Activated CD4-positive, alpha-beta T cell treated with anti-CD3 and anti-CD28 coated beads, Interleukin-2, amount 50 U/mL, for 24 hours (primary cell): ENCODE data around the gene APBA1.
A peak's percentile ranks its signal among the peaks of the same experiment; 100 is the strongest.
"Not testable (repeated sequence)": the region's sequence is repeated elsewhere in the genome, so short reads cannot be mapped to it uniquely, and the experiment has no call there.

ENCODE experiments used
- DNase-seq, 2 donors: peaks; one replicate each; pipeline ENCODE4 v3.0.0-alpha.2; 2020; ENCODE audit warnings: low read depth in 1 of 2, low spot score in 1 of 2

The APBA1 gene

DNA sequence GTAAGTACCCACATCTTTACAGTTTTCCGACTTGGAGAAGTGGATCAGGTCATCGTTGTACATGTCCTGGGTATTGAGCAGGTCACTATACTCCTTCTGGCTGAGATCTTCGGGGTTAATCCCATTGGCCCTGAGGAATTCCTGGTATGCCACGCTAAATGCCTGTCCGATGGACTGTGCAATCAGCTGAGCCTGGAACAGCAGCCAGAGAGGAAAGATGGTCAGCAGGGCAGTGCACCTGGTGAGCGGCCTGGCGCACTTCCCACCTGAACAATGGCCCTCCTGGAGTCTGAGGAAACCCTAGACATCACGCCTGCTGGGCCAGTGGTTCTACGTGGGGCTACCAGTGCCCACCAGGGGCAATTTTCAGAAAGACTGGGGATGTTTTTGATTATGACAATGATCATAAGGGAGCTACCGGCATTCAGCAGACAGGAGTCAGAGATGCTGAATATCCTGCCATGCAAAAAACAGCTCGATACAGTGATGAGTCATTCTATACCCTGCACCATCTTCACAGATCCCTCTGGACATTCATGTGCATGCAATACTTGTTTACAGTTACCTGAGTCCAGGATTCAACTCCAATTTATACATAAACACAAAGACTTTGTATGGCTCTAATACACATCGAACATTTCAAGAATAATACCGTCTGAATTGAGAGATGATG lies 219.9 kb downstream of the APBA1 start:
- DNase-seq = no peak

DNA sequence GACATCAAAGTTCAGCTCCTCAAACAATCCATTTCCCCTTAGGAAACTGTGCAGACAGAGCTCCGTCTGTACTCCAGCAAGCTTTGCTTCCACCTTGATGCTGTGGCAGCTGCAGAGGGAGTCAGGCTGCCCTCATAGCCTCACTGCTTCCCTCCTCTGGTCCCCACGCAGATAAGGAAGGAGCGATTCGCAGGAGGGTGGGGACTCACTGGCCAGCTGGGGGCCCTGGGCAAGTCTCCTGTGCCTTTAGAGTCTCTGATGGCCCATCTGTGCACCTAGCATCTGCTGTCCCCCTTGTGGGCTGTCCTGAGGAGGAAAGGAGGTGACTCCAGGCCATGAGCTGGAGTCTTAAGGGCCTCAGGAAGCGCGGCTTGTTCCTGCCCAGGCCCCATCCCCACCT lies 225.7 kb downstream of the APBA1 start:
- no peak for DNase-seq

DNA sequence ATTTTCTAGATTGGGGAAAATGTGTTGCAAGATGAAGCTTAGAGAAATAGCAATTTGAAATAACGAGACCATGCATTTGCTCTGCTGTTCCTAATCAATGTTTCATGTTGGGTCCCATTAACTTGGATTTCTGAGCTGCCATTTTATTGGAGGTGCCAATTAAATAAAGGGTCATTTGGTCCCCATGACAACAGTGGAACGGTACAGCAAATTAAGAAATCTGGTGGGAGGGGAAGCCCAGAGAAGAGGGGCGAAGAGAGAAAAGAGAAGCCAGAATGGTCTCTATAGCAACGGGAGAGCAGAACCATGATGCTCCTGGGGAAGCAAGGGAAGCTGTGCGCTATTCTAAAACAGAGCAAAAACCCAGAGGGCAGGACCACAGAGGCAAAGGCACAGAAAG lies 226.9 kb downstream of the APBA1 start:
- no peak for DNase-seq

DNA sequence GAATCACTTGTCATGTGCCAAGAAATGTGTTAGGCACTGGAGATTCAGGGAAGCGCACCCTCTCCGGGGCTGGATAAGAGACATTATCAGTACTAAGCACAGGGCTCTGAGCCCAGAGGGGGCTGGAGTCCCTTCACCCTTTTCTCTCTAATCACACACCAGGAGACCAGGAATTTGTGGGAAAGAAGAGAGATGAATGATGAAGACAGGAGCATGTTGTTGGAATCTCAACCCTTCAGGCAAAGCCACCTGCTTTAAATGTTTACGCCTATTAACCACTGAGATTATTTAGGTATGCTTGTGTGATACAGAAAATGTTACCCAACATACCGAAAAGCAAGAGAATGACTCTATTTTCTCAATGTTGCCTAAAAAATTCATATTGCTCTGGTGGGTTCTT lies 227.4 kb downstream of the APBA1 start:
- no peak for DNase-seq

DNA sequence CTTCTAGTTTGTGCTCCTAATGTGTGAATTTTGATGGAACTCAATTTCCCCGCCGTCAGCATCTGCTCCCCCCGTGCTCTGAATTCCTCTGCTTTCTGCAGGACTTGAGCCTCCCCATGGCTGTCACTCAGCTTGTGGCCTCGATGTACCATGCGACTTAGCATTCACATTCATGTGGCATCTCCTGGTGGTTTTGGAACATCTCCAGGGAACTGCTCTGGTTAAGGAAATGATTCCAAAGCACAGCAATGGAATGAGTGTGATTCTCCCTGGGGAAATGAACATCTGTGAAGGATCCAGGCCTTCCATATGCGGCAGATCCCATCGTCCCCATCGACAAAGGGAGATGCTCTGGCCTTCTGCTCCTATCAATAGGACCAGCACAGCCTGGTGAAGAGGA lies 228.2 kb downstream of the APBA1 start:
- no peak for DNase-seq

DNA sequence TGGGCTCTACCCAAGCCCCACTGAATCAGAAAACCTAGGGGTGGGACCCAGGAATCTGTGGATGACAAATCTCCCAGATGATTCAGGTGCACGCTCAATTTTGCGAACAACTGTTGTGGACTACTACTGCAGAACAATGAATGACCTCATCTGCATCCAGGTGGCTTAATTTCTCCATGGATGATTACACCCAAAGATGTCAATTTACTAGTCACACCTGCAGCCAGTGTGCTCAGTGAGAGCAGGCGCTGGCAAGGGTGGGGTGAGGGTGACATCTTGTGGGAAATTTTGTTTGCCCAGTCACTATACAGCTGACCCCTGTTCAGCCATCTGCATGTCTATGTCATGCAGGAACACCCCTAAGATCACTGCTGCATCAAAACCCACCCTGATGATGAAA lies 229.0 kb downstream of the APBA1 start:
- DNase-seq = no peak

DNA sequence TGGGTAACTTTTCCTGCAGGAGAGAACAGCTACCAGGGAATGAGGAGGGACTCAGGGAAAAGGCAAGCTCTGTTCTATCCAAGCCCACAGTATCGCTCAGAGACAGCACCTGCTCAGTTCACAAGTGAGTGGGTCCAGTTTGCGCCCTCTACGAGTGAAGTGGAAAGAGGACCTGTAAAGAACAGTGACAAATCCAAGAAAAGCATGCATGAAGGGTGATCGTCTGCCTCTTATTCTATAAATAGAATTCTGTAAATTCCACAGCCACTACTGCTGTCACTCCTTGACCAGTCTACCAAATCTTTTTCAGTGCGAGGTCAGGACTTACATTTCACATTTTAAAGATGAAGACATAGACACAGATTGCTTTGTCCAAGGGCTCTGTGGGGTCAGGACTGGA lies 229.7 kb downstream of the APBA1 start:
- no peak for DNase-seq

DNA sequence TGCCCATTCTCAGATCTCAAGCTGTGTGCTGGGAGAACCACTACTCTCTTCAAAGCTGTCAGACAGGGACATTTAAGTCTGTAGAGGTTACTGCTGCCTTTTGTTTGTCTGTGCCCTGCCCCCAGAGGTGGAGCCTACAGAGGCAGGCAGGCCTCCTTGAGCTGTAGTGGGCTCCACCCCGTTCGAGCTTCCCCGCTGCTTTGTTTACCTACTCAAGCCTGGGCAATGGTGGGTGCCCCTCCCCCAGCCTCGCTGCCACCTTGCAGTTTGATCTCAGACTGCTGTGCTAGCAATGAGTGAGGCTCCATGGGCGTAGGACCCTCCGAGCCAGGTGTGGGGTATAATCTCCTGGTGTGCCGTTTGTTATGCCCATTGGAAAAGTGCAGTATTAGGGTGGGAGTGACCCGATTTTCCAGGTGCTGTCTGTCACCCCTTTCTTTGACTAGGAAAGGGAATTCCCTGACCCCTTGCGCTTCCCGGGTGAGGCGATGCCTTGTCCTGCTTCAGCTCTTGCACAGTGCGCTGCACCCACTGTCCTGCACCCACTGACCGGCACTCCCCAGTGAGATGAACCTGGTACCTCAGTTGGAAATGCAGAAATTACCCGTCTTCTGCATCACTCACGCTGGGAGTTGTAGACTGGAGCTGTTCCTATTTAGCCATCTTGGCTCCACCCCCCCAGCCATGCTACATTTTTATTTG lies 231.8 kb downstream of the APBA1 start:
- not testable (repeated sequence) for DNase-seq

DNA sequence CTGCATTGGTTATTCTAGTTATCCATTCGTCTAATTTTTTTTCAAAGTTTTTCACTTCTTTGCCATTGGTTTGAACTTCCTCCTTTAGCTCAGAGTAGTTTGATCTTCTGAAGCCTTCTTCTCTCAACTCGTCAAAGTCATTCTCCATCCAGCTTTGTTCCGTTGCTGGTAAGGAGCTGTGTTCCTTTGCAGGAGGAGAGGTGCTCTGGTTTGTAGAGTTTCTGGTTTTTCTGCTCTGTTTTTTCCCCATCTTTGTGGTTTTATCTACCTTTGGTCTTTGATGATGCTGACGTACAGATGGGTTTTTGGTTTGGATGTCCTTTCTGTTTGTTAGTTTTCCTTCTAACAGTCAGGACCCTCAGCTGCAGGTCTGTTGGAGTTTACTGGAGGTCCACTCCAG lies 232.5 kb downstream of the APBA1 start:
- DNase-seq = not testable (repeated sequence)

DNA sequence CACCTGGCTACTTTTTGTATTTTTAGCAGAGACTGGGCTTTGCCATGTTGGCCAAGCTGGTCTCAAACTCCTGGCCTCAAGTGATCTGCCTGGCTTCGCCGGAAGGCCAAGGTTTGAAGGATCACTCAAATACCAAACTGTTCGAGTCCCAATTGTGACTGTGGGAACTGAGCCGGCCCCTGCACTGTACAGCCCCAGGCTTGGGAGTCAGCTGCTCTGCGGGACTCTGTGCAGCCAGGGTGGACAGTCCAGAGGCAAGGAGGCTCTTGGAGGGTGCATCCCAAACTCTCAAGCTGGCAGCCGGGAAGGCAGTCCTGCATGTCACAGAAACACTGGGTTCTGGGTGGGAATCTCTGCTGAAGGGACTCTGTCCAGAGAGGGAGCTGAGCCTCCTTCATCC lies 238.2 kb downstream of the APBA1 start:
- DNase-seq = no peak

DNA sequence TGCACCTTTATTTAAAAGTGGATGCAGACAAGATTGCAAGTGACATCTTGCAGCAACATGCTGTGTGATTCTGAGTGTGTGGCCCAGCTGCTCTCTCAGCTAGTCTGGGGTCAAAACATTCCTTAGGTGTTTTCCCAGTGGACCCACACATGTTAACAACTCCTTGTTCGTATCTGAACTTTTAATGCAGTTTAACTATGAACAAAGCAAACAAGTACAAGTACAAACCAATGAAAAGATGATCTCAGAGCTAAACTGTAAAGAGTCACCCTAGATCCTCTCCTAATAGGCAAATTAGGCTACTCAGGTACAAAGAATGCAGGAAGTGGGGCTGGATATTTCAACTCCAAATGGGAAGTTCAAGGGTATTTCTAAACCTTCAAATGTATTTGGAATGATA lies 238.8 kb downstream of the APBA1 start:
- no peak for DNase-seq

DNA sequence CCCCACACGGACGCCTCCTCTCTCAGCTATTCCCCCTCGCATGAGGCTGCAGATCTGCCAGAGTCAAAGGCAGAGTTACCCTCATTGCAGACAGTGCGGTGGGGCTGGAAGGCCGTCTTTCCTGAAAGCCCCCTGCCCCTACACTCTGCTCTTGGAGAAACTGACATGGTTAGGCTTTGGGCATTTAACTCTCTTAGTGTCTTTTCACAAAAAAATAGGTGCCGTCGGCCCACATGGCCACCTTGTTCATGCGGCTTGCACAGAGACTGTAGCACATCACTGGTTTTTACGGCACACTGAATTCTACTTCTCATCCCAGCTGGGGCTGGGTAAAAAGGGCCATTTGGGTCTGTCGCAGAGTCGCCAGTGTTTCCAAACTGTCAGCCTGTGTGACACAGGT lies 239.5 kb downstream of the APBA1 start:
- no peak for DNase-seq

DNA sequence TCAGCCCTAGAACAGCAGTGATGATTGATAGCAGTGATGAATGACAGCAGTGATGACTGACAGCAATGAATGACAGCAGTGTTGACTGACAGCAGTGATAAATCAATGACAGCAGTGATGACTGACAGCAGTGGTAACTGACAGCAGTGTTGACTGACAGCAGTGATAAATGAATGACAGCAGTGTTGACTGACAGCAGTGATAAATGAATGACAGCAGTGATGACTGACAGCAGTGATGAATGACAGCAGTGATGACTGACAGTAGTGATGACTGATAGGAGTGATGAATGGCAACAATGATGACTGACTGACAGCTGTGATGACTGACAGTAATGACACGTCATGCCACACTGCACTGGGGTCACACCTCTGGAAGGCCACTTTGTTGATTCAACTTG lies 240.4 kb downstream of the APBA1 start:
- DNase-seq = no peak

DNA sequence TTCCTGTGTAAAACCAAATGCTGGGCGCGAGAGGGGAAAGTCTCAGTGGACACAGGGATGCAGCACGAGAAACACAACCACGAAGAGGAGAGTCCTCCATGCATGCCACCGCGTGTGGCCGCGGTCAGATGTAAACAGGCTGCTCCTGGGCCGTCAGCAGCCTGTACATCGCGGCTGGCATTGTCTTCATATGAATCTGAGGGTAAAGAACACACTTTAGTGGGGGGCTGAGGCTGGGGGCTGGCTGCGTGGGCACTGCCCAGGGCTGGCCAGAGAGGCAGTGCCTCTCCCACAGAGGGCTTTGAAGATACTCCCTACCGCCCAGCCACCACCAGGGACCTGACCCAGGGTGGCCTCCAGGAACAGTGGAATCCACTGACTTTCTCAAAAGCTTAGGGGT lies 241.0 kb downstream of the APBA1 start:
- no peak for DNase-seq

DNA sequence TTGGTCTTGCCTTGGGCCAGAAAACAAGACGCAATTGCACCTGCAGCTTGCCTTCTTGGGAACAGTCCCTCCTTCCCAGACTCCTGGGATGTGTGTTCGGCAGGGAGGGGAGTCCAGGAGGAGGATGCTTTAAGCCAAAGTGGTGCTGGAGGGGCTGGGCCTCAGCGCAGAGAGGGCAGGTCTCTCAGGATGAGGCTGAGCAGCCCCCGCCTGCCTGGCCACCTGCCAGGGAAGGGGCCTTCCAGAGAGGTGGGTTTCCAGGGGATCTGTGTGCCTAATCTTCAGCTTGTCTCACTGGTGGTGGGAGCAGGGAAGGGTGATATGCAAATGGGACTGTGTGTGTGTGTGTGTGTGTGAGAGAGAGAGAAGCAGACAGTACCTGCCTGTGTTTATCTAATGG lies 242.0 kb downstream of the APBA1 start:
- DNase-seq = no peak

DNA sequence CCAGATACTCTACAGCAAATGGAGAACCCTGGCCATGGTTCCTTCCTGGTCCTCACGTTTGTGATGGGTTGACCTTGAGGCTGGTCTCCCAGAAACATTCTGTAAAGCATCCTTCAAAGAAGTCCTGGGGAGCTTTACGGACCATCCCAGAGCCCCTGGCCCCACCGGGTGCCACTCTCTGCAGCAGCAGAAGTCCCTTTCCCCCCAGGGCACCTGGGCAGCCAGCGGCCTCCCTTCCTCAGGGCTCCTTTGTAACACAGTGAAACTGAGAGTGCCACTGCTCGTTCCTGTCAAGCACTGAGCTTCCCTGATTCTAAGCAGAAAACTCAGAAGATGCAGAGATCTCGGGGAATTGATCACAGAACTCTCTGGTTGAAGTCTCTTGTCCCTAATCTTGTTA lies 242.9 kb downstream of the APBA1 start:
- no peak for DNase-seq

DNA sequence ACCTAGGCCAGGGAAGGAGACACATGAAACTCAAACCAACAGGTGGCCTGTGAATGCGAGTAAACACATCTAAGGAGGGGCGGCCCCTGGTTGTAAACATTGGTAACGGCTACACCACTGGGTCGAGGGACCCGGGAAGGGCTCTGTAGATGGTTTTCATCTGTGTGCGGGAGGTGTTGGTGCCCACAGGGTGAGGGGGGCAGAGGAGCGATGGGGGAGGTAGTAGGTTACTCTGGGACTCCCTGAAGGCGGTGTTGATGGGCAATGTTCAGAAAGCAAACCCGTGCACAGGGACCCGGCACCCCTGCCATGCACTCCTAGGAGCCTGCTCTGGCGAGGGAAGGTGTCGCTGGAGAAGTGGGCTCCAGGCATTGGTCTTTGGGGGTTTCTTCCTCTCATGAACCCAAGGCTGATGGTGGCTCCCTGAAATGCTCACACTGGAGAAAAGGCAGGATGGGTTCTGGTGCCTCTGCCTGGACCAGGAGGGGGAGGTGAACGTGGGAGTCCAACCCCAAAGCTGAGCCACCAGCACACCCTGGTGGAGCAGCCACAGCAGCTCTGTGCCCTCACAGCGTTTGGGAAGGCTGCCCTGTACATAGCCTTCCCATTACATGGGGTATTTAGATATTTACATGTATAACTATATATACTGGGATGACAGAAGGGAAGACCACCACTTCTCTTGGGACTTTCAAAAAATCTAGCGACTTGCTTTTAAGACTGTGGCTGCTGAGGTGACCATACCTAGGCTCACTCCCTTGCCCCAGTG lies 244.0 kb downstream of the APBA1 start:
- DNase-seq = no peak

DNA sequence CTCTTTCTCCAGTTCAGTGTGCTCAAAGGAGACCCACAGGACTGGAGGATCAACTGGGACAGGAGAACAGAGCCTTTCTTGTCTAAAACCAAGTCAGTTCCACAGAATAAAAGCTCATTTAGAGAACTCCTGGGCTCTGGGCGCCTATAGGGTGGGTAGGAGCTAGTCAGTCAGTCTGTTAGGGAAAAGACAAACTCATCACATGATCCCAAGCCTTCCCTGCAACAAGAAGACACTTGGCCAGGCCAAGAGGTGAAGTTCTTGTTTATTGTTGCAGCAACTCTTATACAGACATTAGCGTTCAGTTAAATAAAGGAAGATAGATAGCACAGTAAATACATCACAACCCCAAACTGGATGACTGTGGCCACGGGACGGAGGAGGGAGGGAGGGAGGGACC lies 244.9 kb downstream of the APBA1 start:
- no peak for DNase-seq

DNA sequence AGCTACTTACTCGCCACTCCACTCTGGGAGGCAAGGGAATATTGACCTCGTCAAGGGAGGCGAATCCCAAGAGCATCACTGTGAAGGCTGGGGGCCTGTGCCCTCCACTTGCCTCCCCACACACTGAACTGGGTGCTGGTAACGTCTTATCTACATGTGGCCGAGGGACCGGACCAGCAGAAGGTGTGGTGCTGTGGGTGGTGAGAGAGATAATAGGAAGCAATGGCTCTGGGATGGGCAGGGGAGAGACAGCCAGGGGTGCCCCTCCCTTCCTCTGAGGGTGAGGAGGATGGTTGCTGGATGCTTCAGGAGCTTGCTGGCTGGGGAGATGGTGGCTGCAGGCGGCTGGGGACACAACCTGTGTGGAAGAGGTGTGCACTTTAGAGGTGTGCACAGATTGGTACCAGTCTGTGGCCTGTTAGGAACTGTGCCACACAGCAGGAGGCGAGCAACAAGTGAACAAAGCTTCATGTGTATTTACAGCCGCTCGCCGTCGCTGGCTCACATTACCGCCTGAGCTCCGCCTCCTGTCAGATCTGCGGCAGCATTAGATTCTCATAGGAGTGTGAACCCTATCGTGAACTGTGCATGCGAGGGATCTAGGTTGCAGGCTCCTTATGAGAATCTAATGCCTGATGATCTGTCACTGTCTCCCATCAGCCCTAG lies 246.9 kb downstream of the APBA1 start:
- no peak for DNase-seq

DNA sequence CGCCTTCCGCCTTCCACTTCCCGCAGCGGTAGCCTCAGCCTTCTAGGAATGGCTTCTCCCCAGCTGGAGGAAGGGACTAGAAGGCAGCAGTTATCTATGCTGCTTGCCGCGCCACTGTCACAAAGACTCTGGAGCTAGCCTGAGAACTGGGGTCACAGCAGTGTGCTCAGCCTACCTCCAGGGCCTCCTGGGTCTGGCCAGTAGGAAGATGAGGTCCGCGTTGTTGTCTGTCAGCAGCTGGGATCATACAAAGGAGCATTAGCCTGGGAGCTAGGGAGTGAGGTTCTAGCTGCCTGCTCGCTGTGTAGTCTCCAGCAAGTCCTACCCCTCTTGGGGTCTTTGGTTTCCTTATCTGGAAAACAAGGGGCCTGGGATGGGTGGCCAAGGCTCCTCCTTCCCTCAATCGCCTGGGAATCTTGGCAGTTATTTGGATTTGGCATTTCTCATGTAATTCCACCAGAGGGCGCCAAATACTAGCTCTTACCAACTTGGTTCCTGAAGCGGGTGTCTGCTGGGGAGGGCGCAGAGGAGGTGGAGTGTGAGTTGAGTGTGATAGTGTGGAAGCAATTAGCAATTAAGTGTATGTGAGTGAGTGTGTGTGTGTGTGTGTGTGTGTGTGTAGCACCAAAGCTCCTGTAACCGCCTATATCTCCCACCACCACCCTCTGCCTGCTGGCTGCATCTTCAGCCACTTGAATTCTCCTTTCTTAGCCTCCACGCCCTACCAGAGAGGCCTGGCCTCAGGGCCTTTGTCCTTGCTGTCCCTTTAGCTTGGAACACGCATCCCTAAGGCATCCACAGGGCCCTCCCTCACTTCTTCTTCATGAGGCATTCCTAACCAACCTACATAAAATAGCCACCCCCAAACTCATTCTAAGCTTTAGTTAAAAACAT lies 250.0 kb downstream of the APBA1 start:
- peak in 1 of 2 donors; percentile 36 for DNase-seq
